Astrocyte (in vitro differentiated cells and primary cell): Measurements from ENCODE around the gene NKIRAS1.

Source experiments
- EZH2 ChIP-seq: IDR thresholded peaks from 2 replicates; pipeline ENCODE4 v1.6.1; 2012; ENCODE audit warnings: mild to moderate bottlenecking, low read length, inconsistent platforms; ENCODE audit not compliant: insufficient read depth
- TF ChIP-seq, protein P1 (sequence below): IDR thresholded peaks from 2 replicates; pipeline ENCODE4 v1.5.1; 2011; ENCODE audit warnings: low read depth, mild to moderate bottlenecking, inconsistent platforms, low read length, moderate library complexity; ENCODE audit not compliant: insufficient read depth

DNA sequence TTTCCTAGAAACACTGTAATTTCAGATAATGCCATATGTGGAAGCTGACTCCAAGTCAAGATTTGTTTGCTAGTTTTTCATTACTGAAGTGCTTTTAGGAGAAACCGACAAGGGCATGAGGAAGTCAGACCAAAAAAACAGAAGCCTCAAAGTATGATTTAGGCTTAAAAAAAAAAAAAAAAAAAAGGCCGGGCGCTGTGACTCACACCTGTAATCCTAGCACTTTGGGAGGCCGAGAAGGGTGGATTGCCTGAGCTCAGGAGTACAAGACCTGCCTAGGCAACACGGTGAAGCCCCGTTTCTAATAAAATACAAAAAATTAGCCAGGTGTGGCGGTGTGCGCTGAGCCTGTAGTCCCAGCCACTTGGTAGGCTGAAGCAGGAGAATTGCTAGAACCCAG, 11.7 kb upstream of the NKIRAS1 start:
- TF ChIP-seq, protein P1, sequence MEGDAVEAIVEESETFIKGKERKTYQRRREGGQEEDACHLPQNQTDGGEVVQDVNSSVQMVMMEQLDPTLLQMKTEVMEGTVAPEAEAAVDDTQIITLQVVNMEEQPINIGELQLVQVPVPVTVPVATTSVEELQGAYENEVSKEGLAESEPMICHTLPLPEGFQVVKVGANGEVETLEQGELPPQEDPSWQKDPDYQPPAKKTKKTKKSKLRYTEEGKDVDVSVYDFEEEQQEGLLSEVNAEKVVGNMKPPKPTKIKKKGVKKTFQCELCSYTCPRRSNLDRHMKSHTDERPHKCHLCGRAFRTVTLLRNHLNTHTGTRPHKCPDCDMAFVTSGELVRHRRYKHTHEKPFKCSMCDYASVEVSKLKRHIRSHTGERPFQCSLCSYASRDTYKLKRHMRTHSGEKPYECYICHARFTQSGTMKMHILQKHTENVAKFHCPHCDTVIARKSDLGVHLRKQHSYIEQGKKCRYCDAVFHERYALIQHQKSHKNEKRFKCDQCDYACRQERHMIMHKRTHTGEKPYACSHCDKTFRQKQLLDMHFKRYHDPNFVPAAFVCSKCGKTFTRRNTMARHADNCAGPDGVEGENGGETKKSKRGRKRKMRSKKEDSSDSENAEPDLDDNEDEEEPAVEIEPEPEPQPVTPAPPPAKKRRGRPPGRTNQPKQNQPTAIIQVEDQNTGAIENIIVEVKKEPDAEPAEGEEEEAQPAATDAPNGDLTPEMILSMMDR, result no peak
- no peak for TF ChIP-seq EZH2
